SKM-1 treated with dmso at 0.1 percent for 144 hours (cell line): ENCODE results near the gene FHAD1.
"Not testable (repeated sequence)": the region's sequence is repeated elsewhere in the genome, so short reads cannot be mapped to it uniquely, and the experiment has no call there.

Source experiments
- DNase-seq: peaks from one replicate; lab custom pipeline; 2025; ENCODE audit not compliant: unreplicated experiment; lab: John Stamatoyannopoulos, UW

FHAD1 gene

GRCh38 chr1:15412175-15412800 lies 165.3 kb downstream of the FHAD1 start:
- no peak for DNase-seq

- no peak for DNase-seq
Observed at GRCh38 chr1:15412843-15413242, 165.8 kb downstream of the FHAD1 start.

- no peak for DNase-seq
Observed at GRCh38 chr1:15413563-15414444, 166.8 kb downstream of the FHAD1 start.

GRCh38 chr1:15414445-15414983 lies 167.5 kb downstream of the FHAD1 start:
- DNase-seq = no peak

- DNase-seq = peak; percentile 26
Observed at GRCh38 chr1:15417059-15417934, 170.3 kb downstream of the FHAD1 start.

GRCh38 chr1:15418806-15419515 lies 171.9 kb downstream of the FHAD1 start:
- no peak for DNase-seq

GRCh38 chr1:15420853-15421465 lies 173.9 kb downstream of the FHAD1 start:
- DNase-seq = no peak

- DNase-seq = no peak
Observed at GRCh38 chr1:15422871-15423270, 175.8 kb downstream of the FHAD1 start.

GRCh38 chr1:15423355-15424077 lies 176.5 kb downstream of the FHAD1 start:
- DNase-seq = no peak

- no peak for DNase-seq
Observed at GRCh38 chr1:15424146-15424667, 177.2 kb downstream of the FHAD1 start.

- DNase-seq = no peak
Observed at GRCh38 chr1:15424981-15425380, 178.0 kb downstream of the FHAD1 start.

GRCh38 chr1:15425521-15425920 lies 178.5 kb downstream of the FHAD1 start:
- no peak for DNase-seq

- no peak for DNase-seq
Observed at GRCh38 chr1:15425958-15426357, 178.9 kb downstream of the FHAD1 start.

GRCh38 chr1:15426492-15427279 lies 179.7 kb downstream of the FHAD1 start:
- no peak for DNase-seq

GRCh38 chr1:15427280-15427666 lies 180.2 kb downstream of the FHAD1 start:
- DNase-seq = no peak

GRCh38 chr1:15428252-15428651 lies 181.2 kb downstream of the FHAD1 start:
- not testable (repeated sequence) for DNase-seq

GRCh38 chr1:15428815-15429435 lies 181.9 kb downstream of the FHAD1 start:
- DNase-seq = no peak

GRCh38 chr1:15429701-15430149 lies 182.7 kb downstream of the FHAD1 start:
- no peak for DNase-seq
